Stomach (tissue), 4 donors: Measurements from ENCODE around the gene ICAM5.

Source experiments
- CTCF ChIP-seq, 7 experiments: fragments of 450-650 bp in 4 of 7; fragments of 200-600 bp in 3 of 7; sonication (generic) in 3 of 7; IDR thresholded peaks; one replicate each; pipeline ENCODE4 v1.5.1; 2016 to 2019; ENCODE audit warnings: antibody characterized with exemption in 7 of 7, control low read depth in 2 of 7, mild to moderate bottlenecking in 1 of 7
- EP300 ChIP-seq: sonication (generic); formaldehyde crosslinking; IDR thresholded peaks from one replicate; pipeline ENCODE4 v1.6.1; 2017; ENCODE audit warnings: antibody characterized with exemption
- POLR2A ChIP-seq, 4 donors: fragments of 450-650 bp; IDR thresholded peaks; one replicate each; pipeline ENCODE4 v1.6.1; 2016; ENCODE audit warnings: antibody characterized with exemption in 4 of 4, control low read depth in 2 of 4, mild to moderate bottlenecking in 1 of 4, moderate library complexity in 1 of 4

GRCh38 chr19:10339380-10339960 is 49.7 kb downstream of the ICAM5 start, which contains the start of gene ICAM3:
- TF ChIP-seq CTCF (IDR thresholded peaks at IDR 0.05): no peak
- TF ChIP-seq EP300: no peak
- TF ChIP-seq POLR2A (IDR thresholded peaks at IDR 0.05): no peak
